Measurements from ENCODE around the gene CENPI. TPM values are rescaled to one million over a fixed set of nuclear protein-coding genes. Genes with fewer than 3 reads are reported as not detected.

The CENPI gene
- polyA plus RNA-seq, 1 of the 3 experiments (the other 2 are of a cell fraction) = 2.4 TPM

DNA sequence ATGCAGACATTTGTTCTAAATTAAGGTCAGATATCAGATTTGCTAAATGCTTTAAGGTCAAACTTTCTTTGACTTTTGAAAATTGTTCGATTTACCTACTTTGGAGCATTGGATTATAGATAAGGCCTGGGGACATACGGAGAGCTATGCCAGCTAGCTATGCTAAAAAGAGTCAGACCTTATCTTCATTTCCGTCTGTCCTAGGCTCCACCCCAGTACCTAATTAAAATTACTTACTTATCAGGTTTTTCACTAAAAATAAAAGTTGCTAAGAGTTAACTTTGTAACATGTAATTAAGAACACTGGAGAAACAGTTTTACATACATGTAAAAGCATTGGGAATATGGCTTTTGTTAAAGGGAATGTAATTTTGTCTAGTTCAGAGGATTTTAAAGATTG, 26.4 kb upstream of the CENPI start:
- CTCF ChIA-PET = no interaction called here
- no peaks in the 10 kb centered on the region for H3K79me2 ChIP-seq (ENCODE audit: insufficient read depth)
- H3K4me2 ChIP-seq = no peak overlapping the region
- no peaks in the 10 kb centered on the region for H3K36me3 ChIP-seq (replicated peaks in 1 of 2; ENCODE audit: control insufficient read depth in 1 of 2, insufficient read depth in 2 of 2, low read length in 1 of 2)
- TF ChIP-seq, protein P1, sequence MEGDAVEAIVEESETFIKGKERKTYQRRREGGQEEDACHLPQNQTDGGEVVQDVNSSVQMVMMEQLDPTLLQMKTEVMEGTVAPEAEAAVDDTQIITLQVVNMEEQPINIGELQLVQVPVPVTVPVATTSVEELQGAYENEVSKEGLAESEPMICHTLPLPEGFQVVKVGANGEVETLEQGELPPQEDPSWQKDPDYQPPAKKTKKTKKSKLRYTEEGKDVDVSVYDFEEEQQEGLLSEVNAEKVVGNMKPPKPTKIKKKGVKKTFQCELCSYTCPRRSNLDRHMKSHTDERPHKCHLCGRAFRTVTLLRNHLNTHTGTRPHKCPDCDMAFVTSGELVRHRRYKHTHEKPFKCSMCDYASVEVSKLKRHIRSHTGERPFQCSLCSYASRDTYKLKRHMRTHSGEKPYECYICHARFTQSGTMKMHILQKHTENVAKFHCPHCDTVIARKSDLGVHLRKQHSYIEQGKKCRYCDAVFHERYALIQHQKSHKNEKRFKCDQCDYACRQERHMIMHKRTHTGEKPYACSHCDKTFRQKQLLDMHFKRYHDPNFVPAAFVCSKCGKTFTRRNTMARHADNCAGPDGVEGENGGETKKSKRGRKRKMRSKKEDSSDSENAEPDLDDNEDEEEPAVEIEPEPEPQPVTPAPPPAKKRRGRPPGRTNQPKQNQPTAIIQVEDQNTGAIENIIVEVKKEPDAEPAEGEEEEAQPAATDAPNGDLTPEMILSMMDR (IDR thresholded peaks at IDR 0.05) = no peak
- TF ChIP-seq SIN3A (IDR thresholded peaks at IDR 0.05; ENCODE audit: borderline replicate concordance, low read depth, low read length) = no peak
- no peak for TF ChIP-seq SMC3 (IDR thresholded peaks at IDR 0.05; ENCODE audit: low read depth, low read length)
- no peak for TF ChIP-seq EZH2phosphoT487 (IDR thresholded peaks at IDR 0.05; ENCODE audit: borderline replicate concordance, low read depth)
- no peak for TF ChIP-seq RXRA (IDR thresholded peaks at IDR 0.05; ENCODE audit: borderline replicate concordance, low read depth)
- TF ChIP-seq MEF2A (IDR thresholded peaks at IDR 0.05; ENCODE audit: borderline replicate concordance, low read depth) = no peak
- TF ChIP-seq, protein P2, sequence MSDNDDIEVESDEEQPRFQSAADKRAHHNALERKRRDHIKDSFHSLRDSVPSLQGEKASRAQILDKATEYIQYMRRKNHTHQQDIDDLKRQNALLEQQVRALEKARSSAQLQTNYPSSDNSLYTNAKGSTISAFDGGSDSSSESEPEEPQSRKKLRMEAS (IDR thresholded peaks at IDR 0.05; ENCODE audit: low read depth) = no peak
- no peak for TF ChIP-seq FOXJ3 (CRISPR knock-in tag; IDR thresholded peaks at IDR 0.05)
- TF ChIP-seq CHD2 (IDR thresholded peaks at IDR 0.05; ENCODE audit: low read length, partially characterized antibody) = no peak
- TF ChIP-seq, protein P3, sequence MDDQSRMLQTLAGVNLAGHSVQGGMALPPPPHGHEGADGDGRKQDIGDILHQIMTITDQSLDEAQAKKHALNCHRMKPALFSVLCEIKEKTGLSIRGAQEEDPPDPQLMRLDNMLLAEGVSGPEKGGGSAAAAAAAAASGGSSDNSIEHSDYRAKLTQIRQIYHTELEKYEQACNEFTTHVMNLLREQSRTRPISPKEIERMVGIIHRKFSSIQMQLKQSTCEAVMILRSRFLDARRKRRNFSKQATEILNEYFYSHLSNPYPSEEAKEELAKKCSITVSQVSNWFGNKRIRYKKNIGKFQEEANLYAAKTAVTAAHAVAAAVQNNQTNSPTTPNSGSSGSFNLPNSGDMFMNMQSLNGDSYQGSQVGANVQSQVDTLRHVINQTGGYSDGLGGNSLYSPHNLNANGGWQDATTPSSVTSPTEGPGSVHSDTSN (IDR thresholded peaks at IDR 0.05) = no peak
- TF ChIP-seq, protein P4, sequence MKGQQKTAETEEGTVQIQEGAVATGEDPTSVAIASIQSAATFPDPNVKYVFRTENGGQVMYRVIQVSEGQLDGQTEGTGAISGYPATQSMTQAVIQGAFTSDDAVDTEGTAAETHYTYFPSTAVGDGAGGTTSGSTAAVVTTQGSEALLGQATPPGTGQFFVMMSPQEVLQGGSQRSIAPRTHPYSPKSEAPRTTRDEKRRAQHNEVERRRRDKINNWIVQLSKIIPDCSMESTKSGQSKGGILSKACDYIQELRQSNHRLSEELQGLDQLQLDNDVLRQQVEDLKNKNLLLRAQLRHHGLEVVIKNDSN (IDR thresholded peaks at IDR 0.05; ENCODE audit: borderline replicate concordance, low read depth) = no peak
- TF ChIP-seq EP300 (IDR thresholded peaks at IDR 0.05; ENCODE audit: borderline replicate concordance in 1 of 2, low read depth in 1 of 2, low read length in 1 of 2) = no peak
- TF ChIP-seq GATA2 (CRISPR knock-in tag; IDR thresholded peaks at IDR 0.05) = no peak
- no peak for TF ChIP-seq REST (IDR thresholded peaks at IDR 0.05; ENCODE audit: low read depth, low read length)
- no peak for TF ChIP-seq RCOR1 (IDR thresholded peaks at IDR 0.05; ENCODE audit: low read length)
- POLR2A ChIA-PET = no interaction called here
- no peak for DNase-seq
- H3K27ac ChIP-seq (ENCODE audit: low read depth in 2 of 2, low read length in 1 of 2) = no peak overlapping the region
- no peaks in the 10 kb centered on the region for H3K9me2 ChIP-seq
- H3K27me3 ChIP-seq (ENCODE audit: insufficient read depth) = no peaks in the 10 kb centered on the region
- no peak overlapping the region for H3K9ac ChIP-seq
- H4K20me1 ChIP-seq (ENCODE audit: insufficient read depth) = no peaks in the 10 kb centered on the region
- H3K9me3 ChIP-seq = no peaks in the 10 kb centered on the region
- no peaks in the 10 kb centered on the region for H3F3A ChIP-seq (replicated peaks; ENCODE audit: insufficient read depth)
- H2AFZ ChIP-seq (ENCODE audit: low read depth) = no peak overlapping the region
- 25% methylated on average over 3 of the region's 3 CpGs for WGBS (ENCODE audit: low lambda C conversion rate)
- no peak overlapping the region for H3K4me3 ChIP-seq (ENCODE audit: low read depth in 2 of 2, low read length in 1 of 2)
- no peaks in the 10 kb centered on the region for H3K4me1 ChIP-seq (ENCODE audit: control insufficient read depth in 1 of 2, insufficient read depth in 2 of 2, low read depth in 1 of 2, low read length in 1 of 2)
